HepG2 (cell line): ENCODE measurements around the gene ELP2. TPM values are rescaled to one million over a fixed set of nuclear protein-coding genes. Genes with fewer than 3 reads are reported as not detected.
A peak's percentile ranks its signal among the peaks of the same experiment; 100 is the strongest.

Experiments used
- ELF3 ChIP-seq: IDR thresholded peaks from 2 replicates; pipeline ENCODE4 v1.6.1; 2016; ENCODE audit warnings: missing genetic modification reagents, missing compliant biosample characterization
- FOXO1 ChIP-seq: sonication (generic); formaldehyde crosslinking; IDR thresholded peaks from 2 replicates; pipeline ENCODE4 v1.4.0; 2020; ENCODE audit warnings: missing genetic modification reagents
- PHF8 ChIP-seq: sonication (generic); formaldehyde crosslinking; IDR thresholded peaks from 2 replicates; pipeline ENCODE4 v1.5.0; 2020; ENCODE audit warnings: missing genetic modification reagents
- PLRG1 ChIP-seq: fragments of 450-650 bp; conservative IDR thresholded peaks from 2 replicates; pipeline ENCODE4 v1.6.1; 2016
- REST ChIP-seq, 2 experiments: IDR thresholded peaks; 2 replicates each; pipeline ENCODE4 v1.6.1; 2011 to 2012; ENCODE audit warnings: low read length in 2 of 2, borderline replicate concordance in 1 of 2, low read depth in 1 of 2, mild to moderate bottlenecking in 1 of 2, moderate library complexity in 1 of 2
- SMAD3 ChIP-seq: sonication (generic); formaldehyde crosslinking; IDR thresholded peaks from 2 replicates; pipeline ENCODE4 v1.4.0; 2020; ENCODE audit warnings: missing genetic modification reagents
- SSRP1 ChIP-seq: IDR thresholded peaks from 2 replicates; pipeline ENCODE4 v1.6.1; 2016; ENCODE audit warnings: control low read depth
- TRIM24 ChIP-seq: sonication (generic); formaldehyde crosslinking; IDR thresholded peaks from 2 replicates; pipeline ENCODE4 v1.8.0; 2022; ENCODE audit warnings: mild to moderate bottlenecking, missing genetic modification reagents
- ZNF549 ChIP-seq: sonication (generic); formaldehyde crosslinking; IDR thresholded peaks from 2 replicates; pipeline ENCODE4 v1.5.0; 2020; ENCODE audit warnings: missing genetic modification reagents
- ZNF562 ChIP-seq: sonication (generic); formaldehyde crosslinking; IDR thresholded peaks from 2 replicates; pipeline ENCODE4 v1.8.0; 2022; ENCODE audit warnings: missing genetic modification reagents, borderline replicate concordance
- polyA plus RNA-seq, 8 experiments: library from polyadenylated mRNA; depleted of rRNA in 3 of 8; stranded (reverse) in 7 of 8; unstranded in 1 of 8; fragments of >200 nt; fragmentation: Illumina TruSeq in 4 of 8; extraction: Trizol in 4 of 8; gene quantifications; 2 replicates each; pipeline versions ENCODE4 v1.2.1 to v1.2.3, GENCODE V29; 2011 to 2016; ENCODE audit warnings: low read depth in 4 of 8, missing spikeins in 1 of 8, mixed read lengths in 1 of 8; ENCODE audit not compliant: insufficient read depth in 1 of 8
- total RNA-seq, 5 experiments: library from RNA; depleted of rRNA; stranded (reverse); fragments of >200 nt; fragmentation: Illumina TruSeq; extraction: Trizol; gene quantifications; 2 replicates each; pipeline ENCODE4 v1.2.3, GENCODE V29; 2016; ENCODE audit warnings: low read depth in 1 of 5
- TF ChIP-seq, protein P1 (sequence below): sonication (generic); formaldehyde crosslinking; IDR thresholded peaks from 2 replicates; pipeline ENCODE4 v1.5.1; 2020; ENCODE audit warnings: missing genetic modification reagents, mild to moderate bottlenecking, borderline replicate concordance
- TF ChIP-seq, protein P2 (sequence below): sonication (generic); formaldehyde crosslinking; IDR thresholded peaks from 2 replicates; pipeline ENCODE4 v1.4.0; 2020; ENCODE audit warnings: missing genetic modification reagents, borderline replicate concordance

ELP2 gene
- total and polyA plus RNA-seq, 2 of the 13 experiments (the other 11 are each of a cell fraction or from before 2014, with no cell fraction given) = 98.7 to 100 TPM

DNA sequence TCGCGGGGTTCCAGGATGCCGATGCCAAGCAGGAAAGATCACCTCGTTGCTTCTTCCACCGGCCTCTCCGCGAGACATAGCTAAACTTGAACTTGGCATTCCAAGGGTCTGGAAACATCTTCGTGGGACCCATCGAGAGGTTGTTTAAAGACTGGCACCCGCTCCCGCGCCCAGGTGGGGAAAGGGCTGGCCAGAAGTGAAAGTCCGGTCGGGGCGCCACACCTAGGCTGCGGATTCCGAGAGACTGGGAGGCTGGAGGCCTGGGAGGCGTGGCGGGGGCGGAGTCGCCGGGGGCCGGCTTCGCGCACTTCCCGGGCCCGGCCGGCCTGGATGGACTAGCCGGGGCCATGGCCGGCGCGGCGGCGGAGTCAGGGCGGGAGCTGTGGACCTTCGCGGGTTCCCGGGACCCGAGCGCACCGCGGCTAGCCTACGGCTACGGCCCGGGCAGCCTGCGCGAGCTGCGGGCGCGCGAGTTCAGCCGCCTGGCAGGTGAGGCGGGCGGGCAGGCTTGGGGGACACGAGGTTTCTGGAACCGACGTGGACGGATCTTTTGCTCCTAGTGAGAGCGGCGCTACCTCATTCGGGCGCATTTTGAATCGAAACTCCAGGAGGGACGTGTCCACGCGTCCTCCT is 57.6 kb downstream of the ELP2 start, which contains the start of gene MOCOS (continued):
- TF ChIP-seq ZNF562 (CRISPR knock-in tag) = no peak
- TF ChIP-seq, protein P1, sequence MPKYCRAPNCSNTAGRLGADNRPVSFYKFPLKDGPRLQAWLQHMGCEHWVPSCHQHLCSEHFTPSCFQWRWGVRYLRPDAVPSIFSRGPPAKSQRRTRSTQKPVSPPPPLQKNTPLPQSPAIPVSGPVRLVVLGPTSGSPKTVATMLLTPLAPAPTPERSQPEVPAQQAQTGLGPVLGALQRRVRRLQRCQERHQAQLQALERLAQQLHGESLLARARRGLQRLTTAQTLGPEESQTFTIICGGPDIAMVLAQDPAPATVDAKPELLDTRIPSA (CRISPR knock-in tag) = no peak; the same call in 1 of the 2 replicates
- no peak for TF ChIP-seq TRIM24
- TF ChIP-seq, protein P2, sequence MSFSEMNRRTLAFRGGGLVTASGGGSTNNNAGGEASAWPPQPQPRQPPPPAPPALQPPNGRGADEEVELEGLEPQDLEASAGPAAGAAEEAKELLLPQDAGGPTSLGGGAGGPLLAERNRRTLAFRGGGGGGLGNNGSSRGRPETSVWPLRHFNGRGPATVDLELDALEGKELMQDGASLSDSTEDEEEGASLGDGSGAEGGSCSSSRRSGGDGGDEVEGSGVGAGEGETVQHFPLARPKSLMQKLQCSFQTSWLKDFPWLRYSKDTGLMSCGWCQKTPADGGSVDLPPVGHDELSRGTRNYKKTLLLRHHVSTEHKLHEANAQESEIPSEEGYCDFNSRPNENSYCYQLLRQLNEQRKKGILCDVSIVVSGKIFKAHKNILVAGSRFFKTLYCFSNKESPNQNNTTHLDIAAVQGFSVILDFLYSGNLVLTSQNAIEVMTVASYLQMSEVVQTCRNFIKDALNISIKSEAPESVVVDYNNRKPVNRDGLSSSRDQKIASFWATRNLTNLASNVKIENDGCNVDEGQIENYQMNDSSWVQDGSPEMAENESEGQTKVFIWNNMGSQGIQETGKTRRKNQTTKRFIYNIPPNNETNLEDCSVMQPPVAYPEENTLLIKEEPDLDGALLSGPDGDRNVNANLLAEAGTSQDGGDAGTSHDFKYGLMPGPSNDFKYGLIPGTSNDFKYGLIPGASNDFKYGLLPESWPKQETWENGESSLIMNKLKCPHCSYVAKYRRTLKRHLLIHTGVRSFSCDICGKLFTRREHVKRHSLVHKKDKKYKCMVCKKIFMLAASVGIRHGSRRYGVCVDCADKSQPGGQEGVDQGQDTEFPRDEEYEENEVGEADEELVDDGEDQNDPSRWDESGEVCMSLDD (CRISPR knock-in tag) = 0 out of 2 replicates have a peak, but pooled peaks have one; percentile 19
- TF ChIP-seq ZNF549 (CRISPR knock-in tag) = no peak
- TF ChIP-seq FOXO1 = no peak
- TF ChIP-seq ELF3 (CRISPR knock-in tag) = peak; percentile 70
- peak; percentile 63 for TF ChIP-seq PHF8 (CRISPR knock-in tag)
- TF ChIP-seq SMAD3 (CRISPR knock-in tag) = no peak
- peak in 1 of 2 experiments; percentile 13; a peak in 1 of 4 replicates for TF ChIP-seq REST (IDR thresholded peaks at IDR 0.05; ENCODE audit: borderline replicate concordance in 1 of 2, low read depth in 1 of 2, low read length in 2 of 2)
- no peak for TF ChIP-seq PLRG1
- TF ChIP-seq SSRP1 (CRISPR knock-in tag) = no peak
